GM12873 (cell line): ENCODE results near the gene ZNF507.

Experiments used
- CTCF ChIP-seq: IDR thresholded peaks from 2 replicates; pipeline ENCODE4 v1.5.1; 2012; ENCODE audit warnings: low read depth, mild to moderate bottlenecking, moderate library complexity, low read length, control low read depth; ENCODE audit not compliant: insufficient read depth; ENCODE audit errors: missing control alignments

Gene ZNF507

DNA sequence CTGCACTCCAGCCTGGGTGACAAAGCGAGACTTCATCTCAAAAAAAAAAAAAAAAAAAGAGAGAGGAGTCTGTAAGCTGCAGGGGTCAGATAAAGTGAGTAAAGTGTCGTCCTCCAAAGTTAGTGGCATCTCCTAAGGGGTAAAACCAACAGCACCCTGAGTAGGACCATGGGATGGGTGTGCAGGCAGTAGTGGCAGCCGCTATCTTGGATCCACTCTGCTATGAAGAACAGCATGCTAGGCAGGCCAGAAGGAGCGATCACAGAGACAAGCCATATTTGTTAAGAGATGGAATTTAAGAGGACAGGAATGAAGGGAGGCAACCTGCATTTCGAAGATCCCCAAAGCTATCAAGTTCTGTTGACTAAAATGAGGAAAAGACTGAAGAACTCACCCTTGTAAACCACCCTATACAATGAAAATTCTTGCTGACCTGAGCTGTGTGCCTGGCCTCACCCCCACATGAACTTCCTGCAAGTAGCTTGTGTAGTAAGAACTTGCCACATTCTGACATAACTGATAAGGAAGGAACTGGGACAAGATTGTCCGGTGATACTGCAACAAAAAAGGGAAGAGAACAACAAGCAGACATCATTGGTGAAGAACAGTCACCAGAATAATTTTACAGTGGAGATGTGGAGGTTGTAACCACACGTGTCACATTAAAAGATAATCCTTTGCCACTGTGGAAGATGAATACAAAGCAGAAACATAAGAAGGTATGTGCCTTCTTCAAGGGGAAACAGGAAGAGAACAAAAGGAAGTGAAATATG lies 76.4 kb downstream of the ZNF507 start:
- TF ChIP-seq CTCF: no peak

DNA sequence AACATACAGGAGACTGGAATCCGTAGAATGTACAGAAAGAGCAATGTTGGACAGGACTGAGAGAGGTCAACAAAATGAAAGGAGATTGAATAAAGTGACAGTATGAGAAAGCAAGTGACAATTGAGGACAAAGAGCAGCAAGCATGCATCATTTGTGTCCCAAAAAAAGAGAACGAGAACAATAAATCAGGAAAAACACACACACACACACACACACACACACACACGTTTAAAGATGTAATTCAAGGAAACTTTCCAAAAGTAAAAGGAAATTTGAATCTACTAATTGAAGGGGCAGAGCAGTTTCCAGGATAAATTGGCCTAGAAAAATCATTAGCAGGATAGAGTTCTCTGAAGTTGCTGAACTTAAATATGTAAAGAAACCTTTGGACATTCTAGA lies 77.0 kb downstream of the ZNF507 start:
- TF ChIP-seq CTCF: no peak

DNA sequence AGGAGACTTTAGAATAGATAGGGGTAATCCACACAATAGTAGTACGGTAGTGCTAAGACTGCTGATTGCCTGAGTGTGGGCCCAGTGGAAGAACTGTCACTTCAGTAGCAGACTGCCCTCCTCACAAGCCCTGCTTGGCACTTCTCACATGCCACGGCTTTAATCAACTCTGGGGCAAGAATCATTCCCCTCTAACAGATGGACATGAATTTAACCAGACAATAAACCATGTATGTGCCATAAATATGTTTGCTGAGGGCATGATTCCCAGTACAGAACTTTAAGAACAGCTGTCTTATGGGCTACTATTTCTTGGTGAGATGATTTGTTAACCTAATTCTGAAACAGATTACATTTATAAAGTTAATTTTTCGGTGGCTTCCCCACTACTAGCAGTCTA lies 82.1 kb downstream of the ZNF507 start:
- TF ChIP-seq CTCF: no peak

- TF ChIP-seq CTCF: no peak
Observed at GRCh38 chr19:32436692-32437091, 91.3 kb downstream of the ZNF507 start.

- no peak for TF ChIP-seq CTCF
Observed at GRCh38 chr19:32437096-32437495, 91.7 kb downstream of the ZNF507 start.
